ENCODE data around the gene CCDC149. TPM values are rescaled to one million over a fixed set of nuclear protein-coding genes. Genes with fewer than 3 reads are reported as not detected.

CCDC149 gene
- total RNA-seq, 1 experiment from 2014 or later: 3.6 TPM

DNA sequence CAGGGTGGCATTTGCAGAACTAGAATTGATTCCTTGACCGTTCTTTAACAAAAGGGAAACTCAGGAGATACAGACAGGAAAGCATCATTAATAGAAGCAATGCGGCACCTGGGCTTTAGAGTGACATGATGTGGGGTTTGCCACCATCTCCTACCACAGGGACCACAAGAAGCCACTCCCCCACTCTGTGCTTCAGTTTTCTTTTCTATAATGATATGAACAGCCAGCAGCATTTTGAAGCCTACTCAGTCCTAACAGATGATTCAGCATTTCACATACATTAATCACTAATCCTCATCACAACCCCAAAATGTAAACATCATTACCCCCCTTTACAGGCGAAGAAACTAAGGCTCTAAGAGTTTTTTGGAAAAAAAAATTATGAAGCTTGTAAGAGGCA lies 22.9 kb downstream of the CCDC149 start:
- Histone ChIP-seq H3K27me3 (ENCODE audit: control insufficient read depth, insufficient read depth, low read length) (no peaks in the 10 kb centered on the region), H3K9me3 (ENCODE audit: control insufficient read depth, insufficient read depth, low read depth, low read length) (no peaks in the 10 kb centered on the region), H3K27ac (ENCODE audit: low read length) (no peak overlapping the region), H3K36me3 (ENCODE audit: control insufficient read depth, insufficient read depth, low read length) (no peaks in the 10 kb centered on the region), H3K4me3 (ENCODE audit: low read depth in 2 of 2, low read length in 2 of 2) (no peak overlapping the region), H3K4me1 (ENCODE audit: control insufficient read depth, insufficient read depth, low read length) (no peaks in the 10 kb centered on the region)
- BruUV-seq (replicated peaks): no TSS peak
- CTCF ChIA-PET: no interaction called here
- DNase-seq (ENCODE audit: low read depth, low spot score) (no peak), ATAC-seq (no peak)
- in situ Hi-C loops (cut with HindIII; ENCODE audit: low pct_unique_long_range_greater_than_20kb, low sequenced_read_pairs): no loop called here
- intact Hi-C loops (cut with micrococcal nuclease; ENCODE audit: unreplicated experiment): no loop called here
- POLR2A ChIA-PET: no interaction called here
- TF ChIP-seq, protein P1, sequence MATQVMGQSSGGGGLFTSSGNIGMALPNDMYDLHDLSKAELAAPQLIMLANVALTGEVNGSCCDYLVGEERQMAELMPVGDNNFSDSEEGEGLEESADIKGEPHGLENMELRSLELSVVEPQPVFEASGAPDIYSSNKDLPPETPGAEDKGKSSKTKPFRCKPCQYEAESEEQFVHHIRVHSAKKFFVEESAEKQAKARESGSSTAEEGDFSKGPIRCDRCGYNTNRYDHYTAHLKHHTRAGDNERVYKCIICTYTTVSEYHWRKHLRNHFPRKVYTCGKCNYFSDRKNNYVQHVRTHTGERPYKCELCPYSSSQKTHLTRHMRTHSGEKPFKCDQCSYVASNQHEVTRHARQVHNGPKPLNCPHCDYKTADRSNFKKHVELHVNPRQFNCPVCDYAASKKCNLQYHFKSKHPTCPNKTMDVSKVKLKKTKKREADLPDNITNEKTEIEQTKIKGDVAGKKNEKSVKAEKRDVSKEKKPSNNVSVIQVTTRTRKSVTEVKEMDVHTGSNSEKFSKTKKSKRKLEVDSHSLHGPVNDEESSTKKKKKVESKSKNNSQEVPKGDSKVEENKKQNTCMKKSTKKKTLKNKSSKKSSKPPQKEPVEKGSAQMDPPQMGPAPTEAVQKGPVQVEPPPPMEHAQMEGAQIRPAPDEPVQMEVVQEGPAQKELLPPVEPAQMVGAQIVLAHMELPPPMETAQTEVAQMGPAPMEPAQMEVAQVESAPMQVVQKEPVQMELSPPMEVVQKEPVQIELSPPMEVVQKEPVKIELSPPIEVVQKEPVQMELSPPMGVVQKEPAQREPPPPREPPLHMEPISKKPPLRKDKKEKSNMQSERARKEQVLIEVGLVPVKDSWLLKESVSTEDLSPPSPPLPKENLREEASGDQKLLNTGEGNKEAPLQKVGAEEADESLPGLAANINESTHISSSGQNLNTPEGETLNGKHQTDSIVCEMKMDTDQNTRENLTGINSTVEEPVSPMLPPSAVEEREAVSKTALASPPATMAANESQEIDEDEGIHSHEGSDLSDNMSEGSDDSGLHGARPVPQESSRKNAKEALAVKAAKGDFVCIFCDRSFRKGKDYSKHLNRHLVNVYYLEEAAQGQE (IDR thresholded peaks at IDR 0.05; ENCODE audit: insufficient read depth in 1 of 2, low read depth in 2 of 2, low read length in 1 of 2): no peak
- TF ChIP-seq SIN3A (IDR thresholded peaks at IDR 0.05; ENCODE audit: borderline replicate concordance, insufficient read depth, low read depth, low read length) (no peak), TCF7L2 (IDR thresholded peaks at IDR 0.05; ENCODE audit: low read depth, low read length) (no peak), POLR2AphosphoS5 (IDR thresholded peaks at IDR 0.05; ENCODE audit: low read depth, low read length) (no peak)
- TF ChIP-seq, protein P2, sequence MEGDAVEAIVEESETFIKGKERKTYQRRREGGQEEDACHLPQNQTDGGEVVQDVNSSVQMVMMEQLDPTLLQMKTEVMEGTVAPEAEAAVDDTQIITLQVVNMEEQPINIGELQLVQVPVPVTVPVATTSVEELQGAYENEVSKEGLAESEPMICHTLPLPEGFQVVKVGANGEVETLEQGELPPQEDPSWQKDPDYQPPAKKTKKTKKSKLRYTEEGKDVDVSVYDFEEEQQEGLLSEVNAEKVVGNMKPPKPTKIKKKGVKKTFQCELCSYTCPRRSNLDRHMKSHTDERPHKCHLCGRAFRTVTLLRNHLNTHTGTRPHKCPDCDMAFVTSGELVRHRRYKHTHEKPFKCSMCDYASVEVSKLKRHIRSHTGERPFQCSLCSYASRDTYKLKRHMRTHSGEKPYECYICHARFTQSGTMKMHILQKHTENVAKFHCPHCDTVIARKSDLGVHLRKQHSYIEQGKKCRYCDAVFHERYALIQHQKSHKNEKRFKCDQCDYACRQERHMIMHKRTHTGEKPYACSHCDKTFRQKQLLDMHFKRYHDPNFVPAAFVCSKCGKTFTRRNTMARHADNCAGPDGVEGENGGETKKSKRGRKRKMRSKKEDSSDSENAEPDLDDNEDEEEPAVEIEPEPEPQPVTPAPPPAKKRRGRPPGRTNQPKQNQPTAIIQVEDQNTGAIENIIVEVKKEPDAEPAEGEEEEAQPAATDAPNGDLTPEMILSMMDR (IDR thresholded peaks at IDR 0.05): no peak

GRCh38 chr4:24888475-24889344 lies 24.1 kb downstream of the CCDC149 start:
- no TSS peak for BruUV-seq (replicated peaks)
- no peak overlapping the region for H3K27ac ChIP-seq (ENCODE audit: low read length)
- no peak for TF ChIP-seq SIN3A (IDR thresholded peaks at IDR 0.05; ENCODE audit: borderline replicate concordance, insufficient read depth, low read depth, low read length)
- TF ChIP-seq, protein P1 (IDR thresholded peaks at IDR 0.05; ENCODE audit: insufficient read depth in 1 of 2, low read depth in 2 of 2, low read length in 1 of 2): no peak
- no peak for TF ChIP-seq POLR2AphosphoS5 (IDR thresholded peaks at IDR 0.05; ENCODE audit: low read depth, low read length)
- TF ChIP-seq TCF7L2 (IDR thresholded peaks at IDR 0.05; ENCODE audit: low read depth, low read length): no peak
- TF ChIP-seq, protein P2 (IDR thresholded peaks at IDR 0.05): no peak
- no peaks in the 10 kb centered on the region for H3K27me3 ChIP-seq (ENCODE audit: control insufficient read depth, insufficient read depth, low read length)
- ChIA-PET CTCF (no interaction called here), POLR2A (no interaction called here)
- ATAC-seq (no peak), DNase-seq (ENCODE audit: low read depth, low spot score) (no peak)
- in situ Hi-C loops (cut with HindIII; ENCODE audit: low pct_unique_long_range_greater_than_20kb, low sequenced_read_pairs) (no loop called here), intact Hi-C loops (cut with micrococcal nuclease; ENCODE audit: unreplicated experiment) (no loop called here)
- H3K36me3 ChIP-seq (ENCODE audit: control insufficient read depth, insufficient read depth, low read length): no peaks in the 10 kb centered on the region
- no peak overlapping the region for H3K4me3 ChIP-seq (ENCODE audit: low read depth in 2 of 2, low read length in 2 of 2)
- no peaks in the 10 kb centered on the region for H3K9me3 ChIP-seq (ENCODE audit: control insufficient read depth, insufficient read depth, low read depth, low read length)
- no peaks in the 10 kb centered on the region for H3K4me1 ChIP-seq (ENCODE audit: control insufficient read depth, insufficient read depth, low read length)

Measured in Panc1 (cell line).